Measurements from ENCODE around the gene KIF5B. TPM values are rescaled to one million over a fixed set of nuclear protein-coding genes. Genes with fewer than 3 reads are reported as not detected.

KIF5B gene
- total and polyA plus RNA-seq, 2 of the 8 experiments (the other 6 are each of a cell fraction or from before 2014, with no cell fraction given), result 9.8 to 68.4 TPM

DNA sequence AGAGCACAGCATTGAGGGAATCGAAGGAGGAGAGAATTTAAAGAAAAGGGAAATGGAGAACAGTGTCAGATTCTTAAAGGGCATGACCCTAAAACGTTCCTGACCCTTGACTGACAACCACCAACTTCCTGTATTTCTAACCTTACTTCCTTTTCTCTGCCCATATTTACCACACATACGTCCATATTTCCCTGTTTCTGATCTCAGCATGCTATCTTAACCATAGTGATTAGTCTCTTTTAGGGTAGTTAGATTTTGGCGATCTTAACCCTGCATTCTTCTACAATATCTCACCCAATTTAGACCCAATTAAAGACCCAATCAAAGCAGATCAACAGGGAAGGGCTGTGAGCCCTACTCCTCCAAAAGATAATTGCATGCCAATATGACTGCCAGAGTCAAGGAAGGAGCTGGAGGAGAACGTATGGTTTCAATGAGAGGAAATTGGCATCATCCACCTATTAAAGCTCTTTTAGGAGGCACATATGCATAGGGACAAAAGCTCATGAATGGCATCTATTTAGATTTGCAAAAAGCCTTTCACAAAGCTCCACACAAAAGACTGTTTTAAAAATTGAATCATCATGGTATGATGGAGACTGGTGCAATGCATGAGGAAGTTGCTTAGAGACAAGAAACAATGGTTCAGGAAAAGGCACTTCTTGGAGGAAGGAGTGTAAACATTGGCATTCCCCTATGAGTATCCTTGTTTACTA, 78.6 kb downstream of the KIF5B start:
- H3K4me1 ChIP-seq (replicated peaks in 1 of 4; ENCODE audit: control insufficient read depth in 3 of 4, insufficient read depth in 4 of 4, low read length in 3 of 4), result peaks cover 0 to 4% (median 0%) of the 10 kb centered on the region in 4 experiments; a peak in 1 of 7 replicates
- no peak overlapping the region for H3K56ac ChIP-seq (replicated peaks; ENCODE audit: insufficient read length, low read depth, low read length)
- no peak overlapping the region for H2BK5ac ChIP-seq (ENCODE audit: low read depth, low read length)
- no peaks in the 10 kb centered on the region for H3K79me2 ChIP-seq (ENCODE audit: control insufficient read depth in 1 of 2, insufficient read depth in 2 of 2, low read length in 2 of 2)
- no peak overlapping the region for H2BK12ac ChIP-seq (ENCODE audit: low read depth, low read length)
- no peak overlapping the region for H3K23ac ChIP-seq (ENCODE audit: insufficient read length)
- no peaks in the 10 kb centered on the region for H3K27me3 ChIP-seq (replicated peaks in 1 of 4; ENCODE audit: control insufficient read depth in 3 of 4, extremely low read depth in 1 of 4, insufficient read depth in 3 of 4, low read length in 3 of 4)
- CTCF ChIA-PET (ENCODE audit: partially characterized antibody), result interaction anchor here (0.7 to 1.1 kb wide), 5 partner anchors 12 to 34 kb away, joined by 3 read pairs; no protein-coding TSS in a partner anchor
- no peak overlapping the region for H2AK5ac ChIP-seq (ENCODE audit: low read depth, low read length)
- H3K18ac ChIP-seq (ENCODE audit: extremely low read depth, low read length), result no peak overlapping the region
- H4K5ac ChIP-seq (ENCODE audit: insufficient read length, low read depth, low read length), result no peak overlapping the region
- no peaks in the 10 kb centered on the region for H4K20me1 ChIP-seq (replicated peaks in 1 of 2; ENCODE audit: control insufficient read depth in 1 of 2, insufficient read depth in 2 of 2, low read length in 2 of 2)
- no peak overlapping the region for H2BK20ac ChIP-seq (ENCODE audit: low read length)
- DNase-seq (ENCODE audit: low read depth in 1 of 2, low spot score in 2 of 2) (no peak), FAIRE-seq (no peak)
- peaks cover 6% of the 10 kb centered on the region in 2 experiments; a peak in 3 of 4 replicates for H3K9me3 ChIP-seq (ENCODE audit: insufficient read depth in 2 of 2, low read depth in 1 of 2, low read length in 1 of 2)
- H4K91ac ChIP-seq (replicated peaks; ENCODE audit: insufficient read length, low read length), result no peak overlapping the region
- no peak overlapping the region for H3K14ac ChIP-seq (ENCODE audit: insufficient read length)
- H2BK120ac ChIP-seq (replicated peaks; ENCODE audit: low read depth, low read length), result no peak overlapping the region
- H3K4me3 ChIP-seq (ENCODE audit: extremely low read depth in 1 of 4, insufficient read depth in 2 of 4, low read depth in 3 of 4, low read length in 4 of 4), result no peak overlapping the region
- 79% methylated on average over 5 of the region's 5 CpGs; no CpG with 5 or more reads in 1 of the 2 experiments for WGBS, 2 experiments (ENCODE audit: extremely low coverage in 1 of 2, insufficient coverage in 1 of 2, insufficient read length in 1 of 2, insufficient replicate concordance in 2 of 2, low coverage in 1 of 2, low lambda C conversion rate in 2 of 2, missing lambda C conversion rate in 1 of 2)
- no peak overlapping the region for H3K4me2 ChIP-seq (ENCODE audit: insufficient read depth in 1 of 2, low read depth in 2 of 2, low read length in 2 of 2)
- no peak overlapping the region for H2AFZ ChIP-seq (ENCODE audit: low read length)
- no peak overlapping the region for H2BK15ac ChIP-seq (ENCODE audit: low read length)
- H3K23me2 ChIP-seq (ENCODE audit: low read depth, low read length), result no peaks in the 10 kb centered on the region
- H3K9ac ChIP-seq (replicated peaks in 1 of 4; ENCODE audit: extremely low read depth in 1 of 4, low read depth in 3 of 4, low read length in 3 of 4), result no peak overlapping the region
- no peak overlapping the region for H4K8ac ChIP-seq (ENCODE audit: extremely low read depth, insufficient read depth, low read length)
- H3K36me3 ChIP-seq (ENCODE audit: control insufficient read depth in 2 of 4, insufficient read depth in 4 of 4, low read length in 3 of 4), result no peaks in the 10 kb centered on the region
- POLR2A ChIA-PET (ENCODE audit: partially characterized antibody), result interaction anchor here (0.6 kb wide), 1 partner anchor 202 kb away, joined by 5 read pairs; no protein-coding TSS in a partner anchor
- H3K79me1 ChIP-seq (ENCODE audit: low read depth, low read length), result no peaks in the 10 kb centered on the region
- no peak overlapping the region for H3K27ac ChIP-seq (ENCODE audit: low read depth, low read length)
- no peak overlapping the region for H3K4ac ChIP-seq (replicated peaks; ENCODE audit: insufficient read length, low read depth, low read length)
- no peak for TF ChIP-seq RBBP5 (IDR thresholded peaks at IDR 0.05; ENCODE audit: borderline replicate concordance, low read depth, low read length)
- TF ChIP-seq, protein P1, sequence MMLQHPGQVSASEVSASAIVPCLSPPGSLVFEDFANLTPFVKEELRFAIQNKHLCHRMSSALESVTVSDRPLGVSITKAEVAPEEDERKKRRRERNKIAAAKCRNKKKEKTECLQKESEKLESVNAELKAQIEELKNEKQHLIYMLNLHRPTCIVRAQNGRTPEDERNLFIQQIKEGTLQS (IDR thresholded peaks at IDR 0.05; ENCODE audit: insufficient read depth, low read depth, low read length), result no peak
- TF ChIP-seq RNF2 (IDR thresholded peaks at IDR 0.05; ENCODE audit: borderline replicate concordance, low read depth, low read length, missing control alignments, poor library complexity, severe bottlenecking), result no peak
- no peak for TF ChIP-seq FOSL1 (IDR thresholded peaks at IDR 0.05; ENCODE audit: insufficient read depth, low read depth, low read length)
- TF ChIP-seq POLR2AphosphoS5 (IDR thresholded peaks at IDR 0.05; ENCODE audit: low read depth, low read length), result no peak
- TF ChIP-seq CEBPB (IDR thresholded peaks at IDR 0.05; ENCODE audit: low read depth, low read length), result no peak
- no peak for TF ChIP-seq POU5F1 (IDR thresholded peaks at IDR 0.05; ENCODE audit: low read depth, low read length)
- no peak for TF ChIP-seq MAFK (IDR thresholded peaks at IDR 0.05; ENCODE audit: low read depth, low read length)
- TF ChIP-seq KDM1A (IDR thresholded peaks at IDR 0.05; ENCODE audit: borderline replicate concordance, low read length), result no peak
- TF ChIP-seq HDAC2 (IDR thresholded peaks at IDR 0.05; ENCODE audit: borderline replicate concordance in 1 of 2, low read depth in 2 of 2, low read length in 2 of 2), result no peak
- TF ChIP-seq ZNF274 (IDR thresholded peaks at IDR 0.05; ENCODE audit: borderline replicate concordance, extremely low read depth, low read length), result no peak
- TF ChIP-seq TCF12 (IDR thresholded peaks at IDR 0.05; ENCODE audit: low read depth, low read length), result no peak
